ENCODE results near the gene ACOT12. TPM values are rescaled to one million over a fixed set of nuclear protein-coding genes. Genes with fewer than 3 reads are reported as not detected.
A peak's percentile ranks its signal among the peaks of the same experiment; 100 is the strongest.

The ACOT12 gene
- total and polyA plus RNA-seq, 8 donors: not detected

GRCh38 chr5:81400375-81400774 lies 6.4 kb upstream of the ACOT12 start:
- H3K27ac ChIP-seq: no peak overlapping the region
- intact Hi-C loops (cut with DNase I; ENCODE audit: low total_unique reads): no loop called here

GRCh38 chr5:81398741-81399140 lies 4.8 kb upstream of the ACOT12 start:
- peaks cover 0 to 44% (median 15%) of the 10 kb centered on the region in 3 donors for H3K27me3 ChIP-seq
- no peak overlapping the region for H3K27ac ChIP-seq
- intact Hi-C loops (cut with DNase I; ENCODE audit: low total_unique reads): no loop called here
- no peaks in the 10 kb centered on the region for H3K36me3 ChIP-seq
- 58 to 73% (median 67%) methylated on average over 4 of the region's 4 CpGs for WGBS, 5 donors
- peaks cover 0 to 4% (median 0%) of the 10 kb centered on the region in 4 donors for H3K9me3 ChIP-seq
- H3K4me1 ChIP-seq: peaks cover 9 to 10% (median 9%) of the 10 kb centered on the region in 4 donors
- no peak overlapping the region for H3K4me3 ChIP-seq
- TF ChIP-seq, protein P1, sequence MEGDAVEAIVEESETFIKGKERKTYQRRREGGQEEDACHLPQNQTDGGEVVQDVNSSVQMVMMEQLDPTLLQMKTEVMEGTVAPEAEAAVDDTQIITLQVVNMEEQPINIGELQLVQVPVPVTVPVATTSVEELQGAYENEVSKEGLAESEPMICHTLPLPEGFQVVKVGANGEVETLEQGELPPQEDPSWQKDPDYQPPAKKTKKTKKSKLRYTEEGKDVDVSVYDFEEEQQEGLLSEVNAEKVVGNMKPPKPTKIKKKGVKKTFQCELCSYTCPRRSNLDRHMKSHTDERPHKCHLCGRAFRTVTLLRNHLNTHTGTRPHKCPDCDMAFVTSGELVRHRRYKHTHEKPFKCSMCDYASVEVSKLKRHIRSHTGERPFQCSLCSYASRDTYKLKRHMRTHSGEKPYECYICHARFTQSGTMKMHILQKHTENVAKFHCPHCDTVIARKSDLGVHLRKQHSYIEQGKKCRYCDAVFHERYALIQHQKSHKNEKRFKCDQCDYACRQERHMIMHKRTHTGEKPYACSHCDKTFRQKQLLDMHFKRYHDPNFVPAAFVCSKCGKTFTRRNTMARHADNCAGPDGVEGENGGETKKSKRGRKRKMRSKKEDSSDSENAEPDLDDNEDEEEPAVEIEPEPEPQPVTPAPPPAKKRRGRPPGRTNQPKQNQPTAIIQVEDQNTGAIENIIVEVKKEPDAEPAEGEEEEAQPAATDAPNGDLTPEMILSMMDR (IDR thresholded peaks at IDR 0.05): no peak
- no peak for TF ChIP-seq EP300 (IDR thresholded peaks at IDR 0.05)
- no peak for TF ChIP-seq POLR2AphosphoS5 (IDR thresholded peaks at IDR 0.05)
- no peak for TF ChIP-seq POLR2A (IDR thresholded peaks at IDR 0.05)
- DNase-seq: no peak

More at GRCh38 chr5:81400375-81400774, 6.4 kb upstream of the ACOT12 start:
- TF ChIP-seq, protein P1 (IDR thresholded peaks at IDR 0.05): no peak
- TF ChIP-seq EP300 (IDR thresholded peaks at IDR 0.05) (no peak), POLR2AphosphoS5 (IDR thresholded peaks at IDR 0.05) (no peak), POLR2A (IDR thresholded peaks at IDR 0.05) (no peak)
- H3K36me3 ChIP-seq: no peaks in the 10 kb centered on the region
- no peak for DNase-seq
- peaks cover 0 to 28% (median 0%) of the 10 kb centered on the region in 3 donors for H3K27me3 ChIP-seq
- WGBS, 5 donors: 58 to 77% (median 69%) methylated on average over 2 of the region's 2 CpGs
- H3K9me3 ChIP-seq: peaks cover 0 to under 1% (median 0%) of the 10 kb centered on the region in 4 donors
- H3K4me1 ChIP-seq: no peaks in the 10 kb centered on the region
- H3K4me3 ChIP-seq: no peak overlapping the region

- 0 to 13% (median 10%) methylated on average over 1 to 3 of the region's 3 CpGs for WGBS, 5 donors
- peak in 1 of 2 donors; percentile 40 for DNase-seq
- Histone ChIP-seq H3K4me3 (no peak overlapping the region), H3K27me3 (peaks cover 0 to 60% (median 21%) of the 10 kb centered on the region in 3 donors), H3K27ac (no peak overlapping the region), H3K36me3 (no peaks in the 10 kb centered on the region), H3K9me3 (peaks cover 0 to 4% (median 0%) of the 10 kb centered on the region in 4 donors), H3K4me1 (peaks cover 13 to 16% (median 14%) of the 10 kb centered on the region in 4 donors)
- TF ChIP-seq POLR2AphosphoS5 (IDR thresholded peaks at IDR 0.05) (no peak), POLR2A (IDR thresholded peaks at IDR 0.05) (no peak), EP300 (IDR thresholded peaks at IDR 0.05) (no peak)
- TF ChIP-seq, protein P1 (IDR thresholded peaks at IDR 0.05): no peak
- intact Hi-C loops (cut with DNase I; ENCODE audit: low total_unique reads): no loop called here
Measured at GRCh38 chr5:81397176-81397575, 3.2 kb upstream of the ACOT12 start.

- Histone ChIP-seq H3K36me3 (no peaks in the 10 kb centered on the region), H3K9me3 (peaks cover 0 to 4% (median 0%) of the 10 kb centered on the region in 4 donors), H3K27ac (no peak overlapping the region), H3K27me3 (peaks cover 0 to 73% (median 24%) of the 10 kb centered on the region in 3 donors), H3K4me3 (no peak overlapping the region), H3K4me1 (peaks cover 13 to 16% (median 14%) of the 10 kb centered on the region in 4 donors)
- TF ChIP-seq EP300 (IDR thresholded peaks at IDR 0.05) (no peak), POLR2AphosphoS5 (IDR thresholded peaks at IDR 0.05) (no peak)
- intact Hi-C loops (cut with DNase I; ENCODE audit: low total_unique reads): no loop called here
- no peak for DNase-seq
- WGBS, 5 donors: 63 to 78% (median 66%) methylated on average over 3 of the region's 3 CpGs
Measured at GRCh38 chr5:81395262-81395661, 1.3 kb upstream of the ACOT12 start.

DNA sequence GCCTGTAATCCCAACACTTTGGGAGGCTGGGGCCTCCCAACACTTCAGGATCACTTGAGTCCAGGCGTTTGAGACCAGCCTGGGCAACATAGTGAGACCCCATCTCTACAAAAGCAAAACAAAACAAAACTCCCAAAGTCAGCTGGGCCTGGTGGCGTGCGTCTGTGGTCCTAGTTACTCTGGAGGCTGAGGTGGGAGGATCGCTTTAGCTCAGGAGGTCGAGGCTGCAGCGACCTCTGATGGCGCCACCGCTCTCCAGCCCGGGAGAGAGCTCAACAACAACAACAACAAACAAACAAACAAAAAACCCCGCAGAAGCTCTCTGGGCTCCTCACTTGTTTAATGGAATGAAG lies 528 bp downstream of the ACOT12 start:
- peaks cover 0 to 4% (median 0%) of the 10 kb centered on the region in 4 donors for H3K9me3 ChIP-seq
- no peak for DNase-seq
- intact Hi-C loops (cut with DNase I; ENCODE audit: low total_unique reads): no loop called here
- H3K27ac ChIP-seq: no peak overlapping the region
- peak overlapping the region; percentile 45 to 57 (median 51) for H3K4me3 ChIP-seq
- TF ChIP-seq, protein P1 (IDR thresholded peaks at IDR 0.05): no peak
- no peak for TF ChIP-seq EP300 (IDR thresholded peaks at IDR 0.05)
- TF ChIP-seq POLR2AphosphoS5 (IDR thresholded peaks at IDR 0.05): no peak
- TF ChIP-seq POLR2A (IDR thresholded peaks at IDR 0.05): no peak
- H3K27me3 ChIP-seq: peaks cover 0 to 87% (median 24%) of the 10 kb centered on the region in 3 donors
- H3K4me1 ChIP-seq: peaks cover 13 to 16% (median 14%) of the 10 kb centered on the region in 4 donors
- 22 to 36% (median 34%) methylated on average over 10 of the region's 10 CpGs for WGBS, 5 donors
- no peaks in the 10 kb centered on the region for H3K36me3 ChIP-seq
